SH-SY5Y (cell line): ENCODE data around the gene PRDM8.

Experiments used
- GATA2 ChIP-seq: IDR thresholded peaks from 2 replicates; pipeline ENCODE4 v1.6.1; 2011; ENCODE audit warnings: mild to moderate bottlenecking, low read depth, low read length
- GATA3 ChIP-seq: IDR thresholded peaks from 2 replicates; pipeline ENCODE4 v1.6.1; 2011; ENCODE audit warnings: low read depth, mild to moderate bottlenecking, low read length, moderate library complexity

- TF ChIP-seq GATA2: no peak
- no peak for TF ChIP-seq GATA3
Observed at GRCh38 chr4:80216100-80216761, 18.9 kb downstream of the PRDM8 start.
